HG03097 (cell line): ENCODE measurements around the gene CDCA5.

ENCODE experiments used
- ATAC-seq: cut with Tn5 transposase; IDR thresholded peaks from one replicate; pipeline ENCODE4 v1.9.1; 2021; ENCODE audit not compliant: unreplicated experiment, low FRiP score

CDCA5 gene, protein sequence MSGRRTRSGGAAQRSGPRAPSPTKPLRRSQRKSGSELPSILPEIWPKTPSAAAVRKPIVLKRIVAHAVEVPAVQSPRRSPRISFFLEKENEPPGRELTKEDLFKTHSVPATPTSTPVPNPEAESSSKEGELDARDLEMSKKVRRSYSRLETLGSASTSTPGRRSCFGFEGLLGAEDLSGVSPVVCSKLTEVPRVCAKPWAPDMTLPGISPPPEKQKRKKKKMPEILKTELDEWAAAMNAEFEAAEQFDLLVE

DNA sequence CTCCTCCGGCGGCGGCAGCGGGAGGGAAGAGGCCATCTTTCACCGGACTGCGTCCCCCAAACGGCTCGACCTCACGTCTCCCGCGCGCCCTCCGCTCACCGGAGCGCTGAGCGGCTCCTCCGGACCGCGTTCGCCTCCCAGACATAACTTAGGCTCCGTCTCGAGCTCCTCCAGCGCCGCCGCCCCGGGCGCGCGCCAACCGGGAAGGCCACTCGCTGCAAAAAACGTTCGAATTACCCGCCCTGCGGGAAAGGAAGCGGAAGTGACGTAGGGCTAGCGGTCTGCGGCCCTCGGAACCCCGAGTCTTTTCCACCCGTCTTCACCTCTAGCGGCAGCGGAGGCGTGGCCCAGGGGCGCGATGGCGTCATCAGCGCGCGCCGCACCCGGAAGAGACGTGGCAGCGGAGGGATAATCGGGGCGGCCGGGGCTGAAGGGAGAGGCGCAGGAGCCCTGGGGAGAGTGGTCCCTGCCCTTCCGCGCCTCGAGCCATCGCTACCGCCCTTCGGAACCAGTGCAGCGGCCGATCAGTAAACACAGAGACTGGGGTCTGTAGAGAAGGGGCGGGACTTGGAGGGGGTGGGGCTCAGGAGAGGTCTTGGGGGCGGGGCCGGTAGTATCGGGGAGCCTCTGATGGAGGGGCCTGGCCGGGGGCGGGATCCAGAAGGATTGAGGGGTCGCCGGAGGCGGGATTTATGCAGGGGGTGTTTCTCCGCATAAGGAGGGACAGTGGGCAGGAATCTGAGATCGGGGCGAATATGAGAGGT, at the start of gene CDCA5, which contains the start of gene ZFPL1:
Gene CDCA5, minus strand, starts transcription at position 207 of the 764 bp plus-strand sequence. Its CDS starts 62 bp downstream, at position 145.
Gene ZFPL1, plus strand, starts transcription at position 389 of the 764 bp plus-strand sequence. CDS start 477 bp downstream, outside the sequence.
- ATAC-seq = peak; percentile 73

DNA sequence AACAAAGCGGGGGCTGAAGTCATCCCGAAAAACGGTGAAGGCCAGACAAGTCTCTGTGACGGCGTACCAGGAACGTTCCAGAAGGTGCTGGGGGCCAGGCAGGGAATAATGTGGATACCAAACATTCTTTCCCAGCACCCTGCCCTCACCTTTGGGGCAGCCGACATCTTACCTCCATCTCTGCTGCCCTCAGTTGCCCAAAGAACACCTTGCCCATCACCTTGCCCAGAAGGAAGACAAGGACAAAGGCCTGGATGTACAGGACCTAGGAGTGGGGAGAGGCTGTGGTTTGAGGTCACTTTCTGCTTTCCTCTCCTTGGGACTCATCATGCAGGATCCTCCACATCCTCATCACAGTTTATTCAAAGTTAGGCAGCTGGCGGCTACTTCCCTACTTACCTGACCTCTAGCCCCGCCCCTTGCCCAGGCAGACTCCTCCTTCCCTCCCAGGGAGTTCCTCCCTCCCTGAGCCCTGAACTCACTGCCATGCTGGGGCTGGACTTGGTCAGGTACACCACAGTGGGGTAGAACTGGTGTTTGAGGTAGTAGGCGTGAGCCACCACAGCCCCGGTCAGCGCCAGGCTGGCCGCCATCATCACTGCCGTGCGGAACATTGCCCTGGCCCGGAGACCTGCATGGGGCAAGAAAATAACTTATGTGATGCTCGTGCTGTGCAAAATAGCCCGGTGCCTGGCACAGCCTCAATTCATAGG, 49.3 kb upstream of the CDCA5 start:
- ATAC-seq = no peak

DNA sequence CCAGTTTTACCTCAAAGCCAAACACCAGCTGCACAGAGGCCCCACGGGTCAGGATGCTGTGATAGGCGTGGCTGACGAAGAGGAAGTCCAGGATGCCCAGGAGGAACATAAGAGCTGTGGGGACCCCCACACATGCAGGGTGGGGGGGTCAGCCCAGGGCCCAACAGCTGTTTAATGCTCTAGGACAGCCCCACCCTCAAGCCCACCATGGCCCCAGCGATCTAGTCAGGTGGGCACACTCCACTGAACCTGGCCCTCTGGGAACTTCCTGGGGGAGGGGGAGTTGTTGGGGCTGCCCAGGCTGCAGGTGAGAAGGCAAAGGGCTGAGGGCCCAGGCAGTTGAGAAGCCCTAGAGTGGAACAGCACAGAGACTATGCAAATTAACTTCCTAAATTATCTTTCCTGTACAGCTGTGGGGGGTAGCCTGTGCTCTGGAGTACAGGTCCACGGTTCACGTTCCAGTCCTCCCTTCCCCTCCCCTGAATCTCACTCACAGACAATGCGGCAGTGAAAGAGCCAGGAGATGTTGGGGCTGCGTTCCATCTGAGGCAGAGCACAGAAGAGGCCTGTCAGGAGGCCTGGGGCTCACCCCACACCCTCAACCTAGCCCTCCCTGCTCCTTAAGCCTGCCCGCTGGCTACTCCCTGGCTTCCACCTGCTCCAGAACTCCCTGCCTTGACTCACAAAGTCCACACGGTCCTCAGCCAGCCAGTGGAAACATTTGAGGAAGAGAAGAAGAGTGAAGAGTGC, 48.6 kb upstream of the CDCA5 start:
- ATAC-seq = no peak

DNA sequence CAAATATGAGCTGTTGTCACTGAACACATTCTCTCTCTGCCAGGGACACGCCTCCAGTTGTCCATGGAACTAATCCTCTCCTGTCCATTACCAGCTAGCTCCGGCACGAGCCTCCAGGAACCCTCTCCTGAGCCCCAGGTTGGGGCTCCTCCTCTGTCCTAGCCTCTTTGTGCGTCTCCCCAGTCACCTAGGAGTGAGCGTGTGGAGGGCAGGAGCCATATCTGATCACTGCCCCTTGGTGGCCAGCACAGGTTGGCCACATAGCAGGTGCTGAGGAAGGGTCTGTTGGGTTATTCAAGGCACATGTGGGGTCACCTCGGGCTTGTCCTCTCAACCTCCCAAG, 48.0 kb upstream of the CDCA5 start:
- no peak for ATAC-seq

DNA sequence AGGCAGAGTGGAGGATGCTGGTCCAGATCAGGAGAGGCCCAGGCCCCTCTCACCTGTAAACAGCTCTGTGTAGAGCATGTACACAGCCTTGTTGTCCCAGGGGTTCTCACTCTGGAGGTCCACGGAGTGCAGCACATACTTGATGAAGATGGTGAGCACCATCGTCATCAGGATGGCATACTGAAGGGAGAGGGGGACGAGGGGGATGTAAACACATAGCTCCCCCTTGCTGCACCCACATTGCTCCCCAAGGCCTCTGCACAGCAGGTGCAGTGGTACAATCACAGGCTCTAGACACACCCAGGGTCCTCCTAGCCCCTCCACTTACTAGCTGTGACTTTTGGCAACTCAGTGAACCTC, 47.6 kb upstream of the CDCA5 start:
- ATAC-seq = no peak

DNA sequence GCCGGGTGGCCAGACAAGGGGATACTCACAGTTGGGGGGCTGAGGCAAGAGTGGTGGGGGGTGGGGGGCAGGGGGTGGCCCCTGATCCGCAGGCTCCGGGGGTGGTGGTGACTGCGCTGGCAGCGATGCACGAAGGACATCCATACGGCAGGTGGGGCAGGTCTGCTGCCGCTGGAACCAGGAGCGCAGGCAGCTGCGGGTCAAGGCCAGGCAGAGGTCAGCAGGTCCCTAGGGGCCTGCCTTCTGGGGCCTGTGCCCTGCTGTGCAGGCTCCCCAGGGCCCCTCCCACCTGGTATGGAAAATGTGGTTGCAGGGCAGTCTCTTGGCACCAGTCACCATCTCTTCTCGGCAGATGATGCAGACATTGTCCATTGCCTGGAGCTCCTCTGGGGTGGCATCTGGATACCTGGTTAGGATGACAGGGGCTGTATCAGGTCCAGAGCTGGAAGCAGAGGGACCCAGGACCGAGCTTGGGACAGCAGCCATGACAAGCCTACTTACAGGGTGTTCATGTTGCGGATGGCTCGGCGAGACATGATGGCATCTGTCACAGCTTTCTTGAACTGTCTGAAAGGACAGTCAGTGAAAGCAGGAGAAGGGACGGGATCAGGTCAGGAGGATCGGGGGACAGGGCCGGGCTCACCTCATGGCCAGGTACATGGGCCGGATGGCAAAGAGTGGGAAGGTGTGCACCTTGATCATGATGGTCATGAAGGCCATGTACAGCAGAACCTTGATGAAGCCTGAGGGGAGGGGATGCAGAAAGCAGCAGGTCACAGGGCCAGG, 47.0 kb upstream of the CDCA5 start:
- no peak for ATAC-seq

DNA sequence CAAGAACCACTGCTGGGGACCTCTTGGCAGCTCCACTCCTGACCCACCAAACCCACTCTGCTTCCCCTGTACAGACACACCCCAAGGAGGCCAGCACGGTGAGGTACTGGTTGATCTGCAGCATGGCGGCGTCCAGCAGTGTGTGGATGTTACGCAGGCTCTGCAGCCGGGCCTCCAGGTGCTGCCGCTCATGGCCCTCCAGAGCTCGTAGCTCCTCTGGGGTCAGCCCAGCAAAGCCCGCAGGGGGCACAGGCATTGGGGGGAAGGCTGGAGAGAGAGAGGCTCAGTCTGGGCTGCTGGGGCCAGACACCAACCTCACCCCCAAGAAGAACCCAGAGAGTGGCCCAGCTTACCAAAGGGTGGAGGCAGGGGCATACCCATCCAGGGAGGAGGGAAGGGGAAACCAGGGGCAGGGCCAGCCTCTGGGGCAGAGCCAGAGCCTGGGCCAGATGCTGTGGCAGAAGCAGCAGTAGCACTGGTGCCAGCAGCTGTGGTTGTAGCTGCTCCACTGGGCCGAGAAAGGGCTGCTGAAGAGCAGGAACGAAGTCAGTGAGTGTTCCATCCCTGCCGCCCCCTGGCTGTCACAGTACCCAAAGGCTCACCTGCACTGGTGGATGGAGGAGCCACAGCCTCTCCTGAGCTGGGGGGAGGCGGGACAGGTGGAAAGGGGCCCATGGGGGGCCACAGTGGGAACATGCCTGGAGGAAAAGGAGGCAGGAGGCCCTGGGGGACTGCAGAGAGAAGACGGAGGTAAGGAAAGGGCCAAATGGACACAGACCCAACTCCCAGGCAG, 46.0 kb upstream of the CDCA5 start:
- ATAC-seq = no peak

DNA sequence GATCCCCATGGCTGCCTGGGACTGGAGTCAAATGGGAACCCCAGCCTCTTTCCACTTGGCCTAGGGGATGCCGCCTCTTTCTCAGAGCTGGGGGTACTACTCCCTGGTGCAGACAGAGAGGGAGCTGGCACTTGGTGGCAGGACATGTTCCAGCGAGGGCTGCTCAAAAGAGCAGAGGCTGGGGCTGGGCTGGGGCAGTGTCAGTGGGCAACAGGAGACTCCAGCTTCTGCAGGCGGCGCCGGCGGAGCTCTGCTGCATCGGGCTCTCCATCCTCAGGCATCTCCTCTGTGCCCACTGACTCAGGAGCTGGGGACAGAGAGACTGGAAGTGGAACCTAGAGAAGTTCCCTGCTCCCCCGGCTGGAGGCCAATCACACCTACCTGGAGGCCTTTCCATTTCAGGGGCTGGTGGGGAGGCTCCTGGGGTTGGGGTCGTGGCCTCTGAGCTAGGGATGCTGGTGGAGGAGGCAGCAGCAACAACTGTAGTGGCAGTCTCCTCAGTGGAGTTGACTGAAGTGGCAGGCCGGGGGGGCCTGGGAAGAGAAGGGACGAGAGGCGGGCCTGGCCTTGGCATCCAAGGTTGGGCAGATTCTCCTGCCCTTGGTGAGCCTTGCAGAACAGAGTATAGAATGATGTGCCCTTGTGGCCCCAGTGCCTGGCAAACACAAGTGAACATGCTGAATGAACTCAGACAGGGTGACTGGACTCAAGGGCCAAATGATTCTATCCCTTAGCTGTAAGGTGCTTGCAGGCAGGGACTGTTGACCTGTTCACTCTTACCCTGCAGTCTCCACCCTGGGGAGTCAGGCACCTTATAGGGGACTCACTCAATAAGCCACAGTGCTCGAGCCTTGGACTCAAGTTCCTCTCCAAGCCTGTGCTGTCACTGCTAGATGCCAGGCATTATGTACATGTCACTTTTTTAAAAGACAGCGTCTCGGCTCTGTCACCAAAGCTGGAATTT, 44.6 kb upstream of the CDCA5 start:
- ATAC-seq = no peak

DNA sequence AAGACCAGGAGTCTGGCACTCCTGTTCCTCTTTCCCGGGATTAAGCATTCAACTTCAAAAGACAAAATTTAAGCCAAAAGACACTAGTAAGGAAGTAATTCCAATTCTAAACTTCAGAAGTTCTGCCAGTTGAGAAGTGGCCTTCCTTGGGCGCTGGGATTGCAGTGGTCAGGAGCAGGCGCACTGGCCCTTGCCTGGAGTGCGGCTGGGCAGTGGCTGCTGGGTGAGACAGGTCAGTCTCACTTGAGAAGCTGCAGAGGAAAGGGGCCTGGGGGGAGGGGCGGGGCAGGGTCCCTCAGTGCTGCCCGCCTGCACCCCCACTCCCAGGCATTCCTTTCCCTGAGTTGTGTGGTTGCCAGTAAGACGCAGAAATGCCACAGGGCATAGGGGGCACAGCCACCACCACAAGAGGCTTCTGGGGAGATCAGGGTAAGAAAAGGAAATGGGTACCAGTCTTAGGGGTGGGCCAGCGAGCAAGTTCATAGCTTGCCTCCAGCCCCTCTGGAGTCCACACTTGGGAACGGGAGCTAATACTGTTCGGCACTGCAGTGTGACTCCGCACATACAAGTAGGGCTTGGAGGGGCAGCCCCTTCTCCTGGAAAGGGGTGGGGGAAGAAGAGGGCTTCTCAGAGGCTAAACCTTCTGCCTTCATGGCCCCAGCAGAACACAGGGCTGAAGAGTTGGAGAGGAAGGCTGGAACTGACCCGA, 43.8 kb upstream of the CDCA5 start:
- no peak for ATAC-seq

DNA sequence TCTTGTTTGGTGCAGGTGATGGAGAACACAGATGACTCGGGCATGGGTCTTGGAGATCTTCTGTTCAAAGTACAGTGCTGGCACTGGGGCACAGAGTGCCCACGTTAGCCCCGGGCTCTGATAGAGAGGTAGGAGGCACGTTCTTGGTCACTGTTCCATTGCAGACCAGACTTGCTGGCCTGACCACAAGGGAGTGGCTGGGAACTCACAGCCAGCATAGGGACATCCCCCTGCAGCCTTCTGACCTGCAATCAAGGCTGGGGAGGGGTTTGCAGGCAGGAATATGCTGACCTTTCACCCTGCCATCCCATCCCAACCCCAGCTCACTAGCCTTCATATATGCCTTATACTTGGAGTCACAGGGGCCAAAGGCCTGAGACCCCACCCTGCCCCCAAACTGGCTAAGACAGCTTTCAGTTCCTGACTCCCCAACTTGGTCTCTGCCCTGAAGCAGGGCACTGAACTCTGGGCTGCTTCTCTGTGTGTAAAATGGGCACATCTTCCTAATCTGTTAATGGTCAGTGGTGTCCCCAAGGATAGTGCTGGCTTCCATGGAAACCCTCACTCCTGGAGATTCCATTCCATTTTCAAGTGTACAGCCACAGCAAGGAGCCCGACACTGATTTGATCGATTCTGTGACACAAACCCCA, 42.9 kb upstream of the CDCA5 start:
- no peak for ATAC-seq

DNA sequence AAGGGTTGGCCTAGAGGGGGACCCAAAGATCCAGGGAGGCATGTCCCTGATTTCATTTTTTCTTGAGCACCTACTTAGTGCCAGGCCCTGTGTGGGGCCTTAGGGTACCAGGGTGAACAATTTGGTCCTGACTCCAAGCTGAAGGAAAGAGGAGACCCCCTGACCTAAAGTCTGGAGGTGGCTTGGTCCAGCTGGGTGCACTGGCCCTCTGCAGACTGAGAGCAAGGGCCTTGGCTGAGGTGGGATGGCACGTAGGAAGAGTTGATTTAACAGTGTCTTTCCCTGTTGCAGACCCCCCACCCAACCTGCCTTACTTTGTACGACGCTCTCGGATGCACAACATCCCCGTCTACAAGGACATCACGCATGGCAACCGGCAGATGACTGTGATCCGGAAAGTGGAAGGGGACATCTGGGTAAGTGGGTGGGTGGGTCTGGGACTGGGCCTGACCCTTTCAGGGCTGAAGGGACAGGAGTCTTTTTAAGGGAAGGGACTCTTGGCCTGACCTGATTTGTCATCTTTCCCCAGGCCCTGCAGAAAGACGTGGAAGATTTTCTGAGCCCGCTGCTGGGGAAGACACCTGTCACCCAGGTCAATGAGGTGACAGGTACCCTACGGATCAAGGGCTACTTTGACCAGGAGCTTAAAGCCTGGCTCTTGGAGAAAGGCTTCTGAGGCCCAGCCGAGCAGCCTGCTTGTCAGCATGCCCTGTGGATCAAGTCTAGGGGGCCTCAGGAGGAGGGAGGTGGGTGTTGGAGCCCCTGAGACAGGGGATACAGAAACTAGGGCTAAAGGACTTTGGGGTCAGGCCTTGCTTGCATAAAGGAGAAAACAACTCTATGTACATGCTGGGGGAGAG, 41.6 kb upstream of the CDCA5 start:
- ATAC-seq = no peak

DNA sequence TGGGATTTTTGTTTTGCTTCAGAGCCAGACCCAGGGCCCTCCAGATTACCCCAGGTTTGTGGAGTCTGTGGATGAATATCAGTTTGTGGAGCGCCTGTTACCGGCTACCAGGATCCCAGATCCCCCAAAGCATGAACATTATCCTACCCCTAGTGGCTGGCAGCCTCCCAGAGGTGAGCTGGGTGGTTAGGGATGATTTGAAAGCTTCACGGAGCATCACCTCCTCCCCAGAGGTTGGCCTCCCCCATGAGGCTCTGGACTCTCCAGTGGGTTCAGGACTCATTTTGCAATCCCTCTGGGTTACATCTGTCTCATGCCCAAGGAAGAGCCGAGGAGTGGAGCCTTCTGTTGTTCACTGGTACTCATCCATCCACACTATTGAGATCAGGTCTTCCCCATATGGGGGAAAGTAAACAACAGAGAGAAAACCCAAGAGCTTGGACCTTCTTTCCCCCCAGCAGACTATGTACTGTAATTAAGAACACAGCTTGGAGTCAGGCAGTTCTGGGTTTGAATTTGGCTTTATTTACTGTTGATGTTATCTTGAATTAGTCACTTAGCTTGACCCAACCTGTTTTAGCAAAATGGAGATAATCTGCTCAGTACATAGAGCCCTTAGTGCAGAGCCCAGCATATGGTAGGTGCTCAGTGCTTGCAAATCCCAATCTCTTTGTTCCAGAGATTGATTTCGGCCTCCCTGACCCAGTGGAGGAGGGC, 40.8 kb upstream of the CDCA5 start:
- ATAC-seq = no peak

DNA sequence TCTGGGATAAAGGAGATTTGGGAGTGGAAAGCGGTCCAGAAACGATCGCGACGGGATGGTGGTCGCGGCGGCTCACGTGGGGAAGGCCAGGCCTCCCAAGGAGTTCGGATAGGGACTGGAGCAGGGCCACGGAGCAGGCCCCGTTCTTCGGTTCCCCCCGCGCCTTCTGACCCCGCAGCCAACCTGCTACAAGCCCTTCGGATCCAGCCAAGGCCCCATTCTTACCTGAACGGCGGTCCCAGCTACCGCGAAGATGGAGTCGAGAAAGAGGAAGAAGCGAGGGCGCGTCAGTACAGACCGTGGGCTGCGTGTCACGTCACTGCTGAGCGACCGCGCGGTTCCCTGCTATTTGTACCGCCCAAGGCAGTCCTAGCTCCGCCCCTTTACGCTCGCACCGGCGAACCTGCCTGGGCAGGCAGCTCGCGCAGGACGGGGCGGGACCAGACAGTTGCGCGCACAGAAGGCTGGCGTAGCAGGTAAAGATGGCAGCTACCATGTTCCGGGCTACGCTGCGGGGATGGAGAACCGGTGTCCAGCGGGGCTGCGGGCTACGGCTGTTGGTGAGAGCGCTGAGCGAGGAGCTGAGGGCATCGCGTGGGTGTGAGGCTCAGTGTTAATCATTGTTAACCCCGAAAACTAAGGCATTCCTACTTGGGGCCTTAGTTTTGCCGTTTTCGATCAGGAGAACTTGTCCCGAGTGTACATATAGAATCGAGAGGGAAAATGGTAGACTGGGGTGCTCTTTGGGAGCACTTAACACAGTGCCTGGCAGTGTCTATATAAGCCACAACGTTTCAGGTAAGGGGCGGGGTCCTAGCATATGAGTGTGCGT, 38.2 kb upstream of the CDCA5 start, which contains the start of the genes FAU and MRPL49:
Gene FAU, minus strand, starts transcription at position 270 of the 832 bp plus-strand sequence. CDS start 321 bp downstream, outside the sequence.
Gene MRPL49, plus strand, starts transcription at position 457 of the 832 bp plus-strand sequence. Its CDS starts 26 bp downstream, at position 483.
- ATAC-seq = peak; percentile 60

DNA sequence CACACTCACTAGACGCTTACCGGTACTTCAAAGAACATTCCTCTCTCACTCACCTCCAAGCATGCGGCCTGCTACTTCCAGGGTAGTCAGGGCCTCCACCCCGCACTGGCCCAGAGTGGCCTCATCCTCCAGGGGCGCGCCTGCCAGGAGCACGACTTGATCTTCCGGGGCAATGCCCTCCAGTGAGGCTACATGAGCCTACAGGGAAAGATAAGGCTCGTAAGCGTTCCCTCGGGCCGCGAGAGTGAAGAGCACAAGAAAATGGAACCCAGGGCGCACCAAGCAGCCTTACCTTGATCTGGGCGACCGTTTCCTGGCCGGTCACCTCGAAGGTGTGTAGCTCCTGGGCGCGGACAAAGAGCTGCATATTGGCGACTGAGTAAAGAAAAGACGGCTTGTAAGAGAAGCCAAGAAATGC, 37.6 kb upstream of the CDCA5 start:
- ATAC-seq = no peak
